NCI-H82 treated with DMSO at 0.1 percent for 48 hours (cell line): ENCODE results near the gene TBC1D10A.
"Not testable (repeated sequence)": the region's sequence is repeated elsewhere in the genome, so short reads cannot be mapped to it uniquely, and the experiment has no call there.

Experiments
- DNase-seq: peaks from one replicate; lab custom pipeline; 2025; ENCODE audit not compliant: unreplicated experiment; lab: John Stamatoyannopoulos, UW

TBC1D10A gene

DNA sequence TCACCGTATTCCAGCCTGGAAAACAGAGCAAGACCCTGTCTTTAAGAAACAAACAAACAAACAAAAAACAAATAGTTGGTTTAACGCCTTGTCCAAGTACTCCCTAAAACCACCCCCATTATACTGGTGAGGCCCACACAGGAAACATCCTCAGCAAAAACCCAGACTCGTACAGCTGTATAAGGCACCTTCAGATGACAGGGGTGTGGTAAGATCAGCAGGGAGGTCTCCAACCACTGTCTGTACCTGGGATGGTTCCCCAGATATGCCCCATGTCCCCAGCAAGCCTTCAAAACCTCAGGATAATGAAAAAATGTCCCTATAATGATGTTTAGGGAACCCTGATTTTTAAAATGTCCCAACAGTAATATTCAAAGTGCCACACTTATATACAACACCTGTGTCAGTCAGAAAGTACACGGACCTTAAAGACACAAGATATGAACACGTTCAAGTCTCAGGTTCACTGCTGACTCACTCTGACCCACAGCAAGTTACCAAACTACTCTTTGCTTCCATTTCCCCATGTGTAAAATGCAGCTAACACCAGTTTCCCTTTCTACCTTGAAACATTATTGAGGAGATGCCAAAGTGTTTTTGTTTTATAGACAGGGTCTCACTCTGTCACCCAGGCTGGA lies 20.6 kb upstream of the TBC1D10A start:
- DNase-seq, result no peak

DNA sequence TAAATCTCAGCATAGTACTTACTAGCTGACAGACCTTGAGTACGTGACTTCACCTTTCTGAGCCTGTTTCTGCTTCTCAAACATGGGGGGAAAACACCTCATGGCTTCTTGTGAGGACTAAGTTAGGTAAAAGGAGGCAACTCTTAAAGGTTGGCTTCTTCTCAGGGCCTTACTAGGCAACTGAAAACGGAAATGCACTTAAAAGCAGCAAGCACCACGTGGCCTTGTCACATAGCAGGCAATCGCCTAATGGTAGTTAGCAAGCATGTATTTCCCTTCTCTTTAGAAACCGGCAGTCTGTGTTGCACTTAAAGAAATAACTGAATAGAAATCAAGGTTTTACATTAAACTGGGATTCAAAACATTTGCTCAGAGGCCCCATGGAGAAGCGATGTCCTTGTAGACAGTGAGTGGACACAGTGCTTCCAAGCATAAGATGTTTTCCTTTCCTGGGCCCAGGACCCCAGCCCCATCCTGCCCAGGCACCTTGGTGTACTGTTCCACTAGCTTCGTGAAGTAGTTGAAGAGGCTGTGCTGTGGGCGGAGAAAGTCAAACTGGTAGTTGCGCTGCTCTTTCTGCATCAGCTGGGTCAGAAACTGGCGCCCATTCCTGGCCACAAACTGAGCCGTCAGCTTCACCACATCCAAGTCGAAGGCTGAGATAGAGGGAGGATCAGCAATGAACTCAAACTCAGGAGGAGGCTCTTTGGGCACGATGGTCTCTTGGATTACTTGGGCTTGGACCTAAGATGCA lies 17.9 kb upstream of the TBC1D10A start:
- no peak for DNase-seq

DNA sequence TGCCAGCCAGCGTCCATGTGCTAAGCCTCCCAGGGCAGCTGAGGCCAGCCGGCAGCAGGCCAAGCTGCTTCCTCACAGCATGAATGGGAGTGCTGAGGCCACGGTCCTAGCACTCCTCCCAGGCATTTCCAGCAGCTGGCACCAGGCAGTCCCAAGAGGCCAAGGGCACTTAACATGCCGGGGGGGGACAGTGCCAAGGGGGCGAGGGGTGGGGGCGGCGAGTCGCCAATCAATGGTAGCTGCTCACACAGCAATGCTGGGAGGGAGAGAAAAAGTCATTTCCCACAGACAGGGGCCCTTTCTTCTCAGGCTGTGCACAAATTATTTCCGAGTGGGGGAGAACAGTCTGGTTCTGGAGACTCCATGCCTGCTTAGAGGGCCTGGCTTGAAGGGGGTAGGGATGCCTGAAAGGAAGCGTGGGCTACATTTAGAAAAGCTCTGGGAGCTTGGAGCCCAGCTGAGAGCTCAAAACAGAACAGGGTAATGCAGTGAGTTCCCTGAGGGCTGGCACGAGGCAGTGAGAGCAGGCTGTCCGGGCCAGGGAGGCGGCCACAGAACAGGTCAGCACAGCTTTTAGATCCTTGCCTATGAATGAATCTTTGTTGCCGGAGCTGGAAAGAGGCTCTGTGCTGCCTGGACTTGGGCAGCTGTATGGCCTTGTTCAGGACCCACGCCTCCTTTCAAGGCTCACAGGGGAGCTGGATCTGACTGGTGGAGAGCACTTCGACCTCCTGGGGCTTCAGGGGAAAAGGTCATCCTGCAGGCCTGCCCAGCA lies 14.4 kb upstream of the TBC1D10A start:
- no peak for DNase-seq

DNA sequence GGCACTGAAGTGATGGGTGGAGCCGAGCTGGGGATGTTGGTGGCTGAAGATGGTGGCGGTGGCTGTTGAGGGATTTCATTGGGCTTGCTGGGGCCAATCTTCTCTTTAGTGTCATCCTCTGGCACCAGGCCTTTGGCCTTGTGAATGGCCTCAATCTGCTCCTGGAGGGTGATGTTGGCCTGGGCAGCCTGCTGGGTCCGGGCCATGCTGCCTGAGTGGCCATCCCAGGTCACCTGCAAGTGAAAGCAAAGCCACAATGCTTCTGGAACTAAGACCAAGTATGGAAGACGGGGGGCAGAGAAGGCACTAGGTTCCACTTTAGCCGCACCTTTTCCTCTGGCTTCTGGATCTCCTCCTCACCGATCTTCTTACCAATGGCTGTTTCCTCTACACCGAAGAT lies 12.1 kb upstream of the TBC1D10A start:
- no peak for DNase-seq

DNA sequence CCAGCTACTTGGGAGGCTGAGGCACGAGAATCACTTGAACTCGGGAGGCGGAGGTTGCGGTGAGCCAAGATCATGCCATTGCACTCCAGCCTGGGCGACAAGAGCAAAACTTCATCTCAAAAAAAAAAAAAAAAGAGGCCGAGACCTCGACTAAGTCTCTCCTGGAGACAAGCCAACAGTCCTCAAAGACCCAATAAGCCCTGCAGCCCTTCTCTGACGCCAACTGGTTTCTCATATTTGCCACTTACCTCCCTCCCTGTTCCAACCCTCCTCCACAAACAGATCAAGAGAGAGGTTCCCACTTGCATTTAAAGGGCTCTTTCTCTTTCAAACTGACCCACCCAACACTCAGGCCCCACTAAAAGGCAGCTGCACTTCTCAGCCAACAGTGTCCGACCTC lies 11.6 kb upstream of the TBC1D10A start:
- DNase-seq, result not testable (repeated sequence)

DNA sequence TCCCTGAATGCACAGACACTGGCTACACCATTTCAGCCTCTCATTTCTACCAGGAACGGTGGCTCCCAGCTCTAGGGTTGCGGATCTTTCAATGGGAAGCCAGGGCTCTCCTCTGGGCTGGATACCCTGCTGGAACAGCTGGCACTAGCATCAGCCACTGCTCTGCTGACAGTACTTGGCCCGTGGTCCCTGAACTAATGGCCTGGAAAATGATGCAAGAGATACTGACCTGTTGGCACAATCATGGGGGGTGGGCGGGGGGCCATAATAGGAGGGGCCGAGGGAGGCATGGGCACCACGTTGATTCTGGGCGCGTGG lies 10.7 kb upstream of the TBC1D10A start:
- DNase-seq, result no peak

DNA sequence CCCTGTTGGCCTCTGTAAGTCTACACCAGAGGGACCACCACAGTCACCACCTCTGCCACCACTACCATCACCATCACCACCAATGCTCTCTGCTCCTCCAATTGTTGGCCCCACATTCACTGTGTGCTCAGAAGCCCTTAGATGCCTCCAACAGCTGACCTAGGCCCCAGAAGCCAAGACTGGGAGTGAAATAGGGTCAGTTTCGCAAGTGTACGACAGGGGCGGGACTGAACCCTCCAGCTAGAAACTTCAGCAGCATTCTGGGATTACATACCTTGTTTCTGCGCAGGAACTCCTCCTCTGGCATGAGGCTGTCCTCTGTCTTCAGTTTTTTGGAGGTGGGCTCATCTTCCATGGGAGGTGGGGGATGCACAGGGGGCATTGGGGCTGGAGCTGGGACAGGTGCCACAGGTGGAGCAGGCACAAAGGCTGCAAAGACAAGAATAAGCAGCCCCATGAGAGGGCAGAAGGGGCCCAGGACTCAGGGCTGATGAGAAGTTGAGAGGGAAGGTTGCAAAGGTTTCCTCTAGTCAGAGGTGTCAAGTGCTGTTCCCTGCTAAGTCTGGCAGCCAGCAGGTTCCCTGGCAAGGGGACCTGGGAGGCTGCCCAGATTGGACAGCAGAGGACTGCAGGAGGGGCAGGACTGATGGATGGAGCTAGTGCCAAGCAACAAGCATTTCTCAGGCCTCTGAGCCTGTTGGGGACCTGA lies 10.2 kb upstream of the TBC1D10A start:
- no peak for DNase-seq

DNA sequence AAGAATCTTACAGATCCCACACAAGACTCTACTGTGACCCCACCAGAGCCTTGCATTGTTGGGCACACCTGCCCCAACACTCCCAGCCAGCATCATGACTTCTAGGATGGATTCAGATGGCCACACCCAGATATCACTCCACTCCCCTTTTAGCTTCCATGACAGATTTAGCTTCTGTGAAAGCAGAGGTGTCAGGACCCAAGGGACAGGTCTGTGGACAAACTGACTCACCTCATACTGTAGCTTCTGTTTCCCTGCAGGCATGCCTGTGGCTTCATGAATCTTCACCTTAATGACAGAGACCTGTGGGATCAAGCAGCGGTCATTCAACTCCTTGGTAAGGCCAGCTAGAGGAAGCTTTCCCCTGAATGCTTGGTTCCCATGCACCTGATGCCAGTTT lies 8.5 kb upstream of the TBC1D10A start:
- no peak for DNase-seq

DNA sequence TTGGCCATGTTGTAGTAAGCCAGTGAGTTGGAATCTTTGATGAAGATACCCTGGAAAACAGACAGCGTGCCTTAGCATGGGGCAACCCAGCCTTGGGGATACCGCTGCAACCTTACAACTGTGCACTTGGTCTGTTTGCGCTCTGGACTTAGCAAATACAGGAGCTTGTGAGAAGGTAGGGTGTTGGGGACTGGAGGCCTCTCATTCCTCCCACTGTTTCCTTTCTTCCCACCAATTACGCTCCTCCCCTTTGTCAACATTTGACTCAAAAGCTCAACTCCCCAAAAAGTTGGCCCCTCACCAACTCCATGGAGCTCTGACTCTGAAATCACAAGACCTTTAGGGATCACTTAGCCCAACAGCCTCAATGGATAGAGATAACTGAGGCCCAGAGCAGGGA lies 7.9 kb upstream of the TBC1D10A start:
- no peak for DNase-seq

DNA sequence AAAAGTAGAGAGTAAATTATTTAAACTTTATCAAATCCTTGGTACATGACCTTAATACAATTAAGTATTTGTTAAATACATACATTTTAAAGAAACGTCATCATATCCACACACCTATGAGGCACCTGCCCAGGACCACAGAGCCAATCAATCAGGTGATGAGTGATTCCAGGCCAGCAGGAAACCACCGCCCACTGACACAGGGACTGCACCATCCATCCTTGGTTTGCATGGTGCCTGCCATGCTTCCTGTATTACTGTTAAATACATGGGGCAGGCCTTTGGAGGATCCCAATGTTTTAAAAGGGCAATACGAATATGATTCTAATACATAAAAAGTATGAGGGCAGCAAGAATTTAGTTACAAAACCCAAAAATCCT lies 7.0 kb upstream of the TBC1D10A start:
- no peak for DNase-seq

DNA sequence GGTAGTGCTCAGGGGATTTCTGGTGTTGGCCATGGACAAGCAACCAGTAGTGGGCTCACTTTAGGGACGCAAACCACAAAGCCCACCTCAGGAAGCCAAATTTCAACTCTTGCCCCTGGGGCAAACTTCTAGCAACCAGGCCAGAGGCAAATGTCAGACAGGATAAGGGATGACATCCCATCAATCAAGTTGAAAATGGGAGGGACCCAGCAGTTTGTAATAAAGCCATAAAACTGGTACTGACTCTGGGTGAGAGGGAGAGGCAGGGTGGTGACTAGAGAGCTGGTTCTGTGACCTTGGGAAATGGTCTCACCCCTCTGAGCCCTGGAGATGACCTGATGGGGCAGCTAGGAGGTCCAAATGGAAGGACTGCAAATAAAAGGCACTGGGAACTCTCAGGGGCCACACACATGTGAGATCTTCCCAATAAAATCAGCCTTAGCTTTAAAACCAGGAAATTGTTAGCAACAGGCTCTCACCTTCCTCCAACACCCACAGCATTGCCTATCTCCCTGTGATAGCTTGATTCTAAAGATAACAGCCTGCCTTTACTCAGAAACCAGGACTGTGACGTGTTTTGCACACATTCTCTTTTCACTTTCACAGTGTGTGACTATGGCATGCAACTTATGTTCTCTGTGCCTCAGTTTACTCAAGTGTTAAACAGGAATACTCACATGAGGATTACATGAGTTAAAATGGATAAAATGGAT lies 6.4 kb upstream of the TBC1D10A start:
- no peak for DNase-seq

DNA sequence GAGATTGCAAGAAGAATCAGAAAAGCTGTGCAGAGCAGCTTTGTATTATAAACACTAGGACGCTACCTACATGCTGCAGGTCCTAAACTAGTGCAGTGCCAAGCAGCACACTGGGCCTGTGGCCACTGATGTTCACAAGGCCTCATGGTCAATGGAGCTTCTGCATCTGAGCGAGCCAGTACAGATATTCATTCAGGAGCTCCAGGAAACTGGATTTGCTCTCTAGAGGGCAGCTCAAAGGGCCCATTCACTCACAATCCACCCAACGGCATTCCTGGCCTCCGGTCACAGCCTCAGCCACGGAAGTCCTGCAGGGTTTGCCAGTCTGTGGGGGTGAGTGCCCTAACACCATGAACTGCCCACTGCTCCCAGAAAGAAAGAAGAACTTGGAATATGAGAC lies 5.8 kb upstream of the TBC1D10A start:
- DNase-seq, result no peak

DNA sequence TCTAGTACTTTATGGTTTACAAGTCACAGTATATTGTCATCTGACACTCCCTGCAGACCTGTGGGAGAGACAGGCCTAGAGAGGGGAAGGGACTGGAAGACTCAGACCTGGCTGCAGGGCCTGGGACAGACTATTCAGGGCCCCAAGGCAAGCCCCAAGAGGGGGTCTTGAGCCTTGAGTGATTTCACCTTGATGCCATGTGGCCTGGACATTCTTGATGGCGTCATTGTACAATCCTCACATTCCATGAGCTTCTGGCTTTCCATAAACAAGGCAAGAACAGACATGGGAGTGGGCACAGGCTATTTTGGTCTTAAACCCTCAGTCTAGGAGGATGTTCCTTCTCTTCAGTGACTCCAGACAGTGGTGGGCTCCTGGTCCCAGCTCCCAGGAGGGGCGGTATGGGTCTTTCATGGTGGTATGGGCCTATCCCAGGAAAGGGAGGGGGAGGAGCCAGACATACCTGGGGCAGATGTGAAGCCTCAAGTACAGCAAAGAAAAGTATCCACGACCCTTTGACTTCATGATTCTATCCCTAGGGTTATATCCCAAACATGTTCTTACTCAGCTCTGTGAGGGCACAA lies 1.8 kb upstream of the TBC1D10A start:
- no peak for DNase-seq

DNA sequence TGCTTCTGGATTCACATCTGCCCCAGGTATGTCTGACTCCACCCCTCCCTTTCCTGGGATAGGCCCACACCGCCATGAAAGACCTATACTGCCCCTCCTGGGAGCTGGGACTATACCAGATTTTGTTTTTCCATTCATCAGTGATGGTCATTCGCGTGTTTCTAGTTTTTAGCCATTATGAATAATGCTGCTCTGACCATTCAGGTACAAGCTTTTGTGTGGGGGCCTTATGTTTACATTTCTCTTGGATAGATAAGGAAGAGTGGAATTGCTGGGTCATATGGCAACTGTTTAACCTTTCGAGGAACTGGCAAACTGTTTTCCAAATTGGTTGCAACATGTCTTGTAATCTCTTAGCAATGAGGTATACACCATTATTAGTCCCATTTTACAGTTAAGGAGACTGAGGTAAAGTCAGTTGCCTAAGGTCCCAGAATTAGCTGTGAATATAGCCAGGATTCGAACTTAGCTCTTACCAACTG lies 1.2 kb upstream of the TBC1D10A start:
- DNase-seq, result no peak

DNA sequence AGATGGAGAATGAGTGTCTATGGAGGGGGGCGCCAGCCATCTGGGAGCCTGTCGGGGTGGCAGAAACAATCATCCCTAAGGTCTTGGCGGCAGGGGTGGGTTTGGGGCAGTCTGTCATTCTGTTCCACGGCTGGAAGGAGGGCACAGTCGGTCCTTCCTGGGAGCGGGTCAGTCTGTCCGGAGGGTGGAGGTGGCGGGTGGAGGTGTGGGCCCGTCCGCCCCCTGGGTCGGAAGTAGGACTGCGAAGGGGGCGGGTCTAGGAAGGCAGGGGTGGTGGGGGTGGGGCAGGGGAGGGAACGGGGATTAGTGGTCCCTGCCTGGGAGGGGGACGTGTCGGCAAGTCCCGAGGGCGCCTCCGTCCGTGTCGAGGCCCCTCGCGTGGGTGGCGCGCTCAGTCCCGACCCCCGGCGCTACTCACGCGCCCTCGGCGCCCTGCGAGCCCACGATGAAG lies 461 bp downstream of the TBC1D10A start:
- peak; percentile 2 for DNase-seq

DNA sequence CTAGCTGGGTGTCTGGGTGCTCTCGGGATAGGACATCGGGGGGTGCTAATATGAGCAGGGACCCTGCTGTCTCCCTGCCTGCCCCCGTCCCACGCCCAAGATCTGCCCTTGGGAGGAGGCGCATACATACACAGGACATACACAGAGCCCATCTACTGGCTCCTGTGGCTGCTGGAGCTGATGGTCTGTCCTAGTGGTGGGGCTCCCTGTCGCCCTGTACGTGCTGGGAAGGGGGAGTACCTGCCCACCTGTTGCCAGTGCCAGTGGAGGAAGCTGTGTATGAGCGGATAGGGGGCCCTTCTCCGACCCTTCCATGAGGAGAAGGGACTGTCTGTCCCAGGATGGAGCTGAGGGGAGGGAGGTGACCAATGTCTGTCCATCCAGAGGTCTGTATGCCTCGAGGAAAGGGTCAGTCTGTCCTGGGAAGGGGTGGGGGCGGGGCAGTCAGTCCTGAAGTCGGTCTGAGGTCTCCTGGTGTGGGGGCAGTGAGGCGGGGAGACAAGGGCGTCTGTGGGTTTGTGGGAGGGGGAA lies 952 bp downstream of the TBC1D10A start:
- DNase-seq, result no peak

DNA sequence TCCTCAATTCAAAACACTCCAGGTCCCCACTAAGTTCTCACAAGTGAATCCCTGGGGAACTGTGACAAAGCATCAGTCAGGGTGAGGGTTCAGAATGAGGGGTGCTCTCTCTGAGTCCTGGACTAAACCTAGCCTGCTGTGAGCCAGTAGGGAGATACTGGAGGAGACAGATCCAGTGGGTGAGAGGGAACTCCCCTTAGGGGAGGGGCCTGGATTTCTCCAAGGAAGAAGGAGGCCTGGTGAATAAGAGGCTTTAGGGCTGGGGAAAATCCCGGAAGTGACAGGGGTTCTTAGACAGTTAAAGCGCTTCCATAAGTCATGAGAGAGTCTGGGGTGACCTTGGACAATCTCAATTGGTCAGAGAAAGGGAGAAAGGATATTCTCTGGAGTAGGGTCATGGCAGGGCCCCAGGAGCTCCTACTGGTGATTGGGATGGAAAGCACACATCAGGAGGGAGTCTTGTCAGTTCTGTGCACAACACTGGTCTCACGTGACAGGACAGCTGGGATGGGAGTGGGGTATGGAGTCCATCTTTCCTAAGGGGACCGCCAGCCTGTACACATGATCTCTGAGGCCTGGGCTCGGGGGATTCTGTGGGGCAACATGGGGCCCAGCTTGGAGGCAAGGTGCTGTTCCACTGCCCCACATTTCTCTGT lies 1.5 kb downstream of the TBC1D10A start:
- DNase-seq, result peak; percentile 77

DNA sequence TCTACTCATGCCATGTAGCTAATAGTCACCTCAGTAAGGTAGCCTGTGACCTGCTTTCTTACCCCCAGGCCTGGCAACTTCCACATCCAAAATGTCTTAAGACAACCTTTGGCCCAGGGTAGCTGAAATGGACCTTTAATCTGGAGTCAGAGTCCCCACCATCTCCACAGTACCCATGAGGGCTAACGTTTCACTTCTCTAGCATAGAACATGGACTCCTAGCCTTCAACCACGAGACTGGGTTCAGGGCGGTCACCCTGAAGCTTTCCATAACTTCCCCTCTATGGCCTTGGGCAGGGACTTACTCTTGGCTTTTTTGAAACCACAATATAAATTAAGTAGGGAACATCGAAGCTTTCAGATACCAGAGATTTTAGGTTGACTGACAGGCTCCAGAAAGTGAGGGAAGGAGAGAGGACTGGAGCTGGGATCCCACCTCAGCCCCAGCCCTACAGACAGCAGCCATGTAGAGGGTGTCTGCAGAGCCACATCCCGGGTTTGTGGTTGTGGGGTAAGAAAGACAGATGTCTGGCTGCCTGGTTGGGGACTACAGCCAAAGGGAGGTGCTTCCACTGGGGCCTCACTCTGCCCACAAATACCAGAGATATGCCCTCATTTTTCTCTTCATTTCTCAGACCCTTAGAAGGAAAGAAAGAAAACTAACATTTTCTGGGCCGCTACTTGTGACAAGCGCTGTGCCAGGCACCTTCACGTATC lies 2.6 kb downstream of the TBC1D10A start:
- no peak for DNase-seq

DNA sequence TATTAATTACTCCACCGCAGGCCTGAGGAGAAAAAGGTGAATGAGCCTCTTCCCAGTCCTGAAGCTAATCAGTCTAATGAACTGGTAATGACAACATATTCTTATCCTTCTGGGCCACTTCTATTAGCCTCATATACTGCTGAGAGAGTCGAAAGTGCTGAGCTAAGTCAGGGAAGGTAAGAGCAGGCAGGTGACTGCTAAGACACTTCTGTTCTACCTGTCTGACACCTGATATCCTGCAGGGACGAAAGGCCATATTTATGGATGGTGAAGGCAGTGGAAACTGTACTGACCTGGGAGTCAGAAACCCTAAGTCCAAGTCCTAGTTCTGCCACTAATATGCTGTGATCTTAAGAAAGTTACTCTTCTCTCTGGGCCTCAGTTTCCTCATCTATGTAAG lies 3.5 kb downstream of the TBC1D10A start:
- no peak for DNase-seq
